Erythroblast (primary cell): ENCODE data around the gene CHIC2.

Experiments
- DNase-seq, 2 experiments: peaks; one replicate each; lab custom pipeline; 2025; lab: John Stamatoyannopoulos, UW
- GATA1 ChIP-seq: IDR thresholded peaks from 2 replicates; pipeline ENCODE4 v1.6.1; 2011; ENCODE audit warnings: low read depth, mild to moderate bottlenecking, control low read depth, low read length, moderate library complexity
- POLR2A ChIP-seq: IDR thresholded peaks from 2 replicates; pipeline ENCODE4 v1.6.1; 2011; ENCODE audit warnings: mild to moderate bottlenecking, low read length

CHIC2 gene

DNA sequence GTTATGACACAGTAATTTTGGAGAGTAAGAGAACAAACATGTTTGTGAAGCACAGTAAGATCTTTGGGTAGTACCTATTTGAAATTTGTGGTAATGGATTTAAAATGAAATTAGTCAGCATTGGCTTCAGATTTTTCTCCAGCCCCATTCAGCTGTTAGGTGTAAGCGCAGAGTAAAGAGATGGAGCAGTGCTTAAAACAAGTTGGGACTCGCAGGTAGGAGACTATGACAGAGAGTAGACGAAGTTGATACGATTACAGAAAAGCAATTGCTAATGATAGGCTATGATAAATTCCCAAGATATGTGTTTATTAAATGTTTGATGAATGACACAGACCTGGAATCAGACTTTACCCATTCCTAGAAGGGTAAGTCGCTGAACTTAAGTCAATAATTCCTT lies 72.6 kb downstream of the CHIC2 start:
- DNase-seq: no peak
- no peak for TF ChIP-seq POLR2A
- no peak for TF ChIP-seq GATA1

DNA sequence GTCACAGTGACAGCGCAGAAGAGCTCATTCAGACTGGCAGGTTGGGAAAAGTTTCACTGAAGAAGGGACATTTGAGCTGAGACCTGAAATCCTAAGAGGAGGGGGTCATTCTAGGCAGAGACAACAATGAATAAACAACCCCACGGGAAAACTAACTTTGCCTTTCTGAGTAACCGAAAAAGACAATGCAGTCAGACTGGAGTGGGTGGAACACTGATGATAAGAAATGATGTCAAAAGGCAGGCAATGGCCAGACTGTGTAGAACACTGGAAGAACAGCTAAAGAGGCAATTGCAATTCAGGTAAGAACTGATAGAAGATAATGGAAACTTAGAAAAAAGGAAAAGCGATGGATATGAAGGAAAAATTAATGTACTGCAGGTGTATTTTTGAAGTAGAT lies 73.8 kb downstream of the CHIC2 start:
- DNase-seq: no peak
- TF ChIP-seq GATA1 (no peak), POLR2A (no peak)

DNA sequence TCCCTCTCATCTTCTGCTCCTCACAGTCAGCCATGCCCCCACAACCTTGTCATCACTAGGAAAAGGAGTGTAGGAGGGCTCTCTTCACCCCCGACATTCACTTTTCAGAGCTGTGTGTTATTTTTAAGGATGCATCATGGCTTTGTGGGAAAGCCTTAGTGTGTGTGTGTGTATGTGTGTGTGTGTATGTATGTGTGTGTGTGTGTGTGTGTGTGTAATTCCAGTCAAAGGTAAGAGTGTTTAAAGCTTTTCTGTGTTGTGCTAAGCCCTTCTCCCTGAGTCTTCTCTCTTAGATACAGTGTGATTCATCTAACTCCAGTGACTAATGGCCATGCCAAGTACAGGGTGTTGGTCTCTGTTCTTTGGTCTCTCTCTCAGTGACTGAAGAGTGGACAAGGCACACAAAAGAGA lies 76.6 kb downstream of the CHIC2 start:
- no peak for DNase-seq
- no peak for TF ChIP-seq POLR2A
- no peak for TF ChIP-seq GATA1

DNA sequence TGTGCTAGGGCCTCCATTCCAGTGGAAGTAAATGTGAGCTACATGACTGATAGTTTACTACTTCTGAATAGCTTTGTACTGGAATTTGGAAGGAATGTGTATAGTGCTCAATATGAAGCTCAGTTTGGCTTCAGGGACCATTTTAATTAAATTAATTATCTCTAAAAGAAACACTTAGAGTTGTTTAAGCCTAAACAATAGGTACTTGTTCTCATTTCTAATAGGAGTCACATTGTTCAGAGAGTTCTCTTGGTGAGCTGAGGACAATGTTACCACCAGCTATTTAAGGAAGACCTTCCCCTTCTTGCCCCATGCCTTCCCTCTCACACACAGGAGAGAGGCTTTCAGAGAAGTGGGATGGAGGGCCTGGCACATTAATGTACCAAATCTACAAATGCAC lies 78.3 kb downstream of the CHIC2 start:
- no peak for TF ChIP-seq GATA1
- no peak for TF ChIP-seq POLR2A
- no peak for DNase-seq

DNA sequence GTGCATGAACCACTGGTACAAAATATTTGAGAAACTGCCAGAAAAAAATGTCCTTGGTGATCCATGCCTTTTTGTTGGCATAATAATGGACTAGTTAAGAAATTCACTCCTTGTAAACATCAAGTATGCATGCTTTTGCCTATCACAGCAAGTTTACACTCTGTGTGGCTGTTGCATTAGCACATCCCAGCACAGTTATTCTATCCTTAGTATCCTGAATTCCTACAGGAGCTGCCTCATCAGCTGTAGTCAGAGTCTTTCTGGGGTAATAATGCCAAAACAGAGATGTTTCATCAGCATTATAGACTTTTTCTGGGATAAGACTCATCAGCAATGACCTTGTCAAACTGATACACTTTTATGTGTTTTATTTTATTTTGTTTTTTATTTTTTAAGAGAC lies 82.8 kb downstream of the CHIC2 start:
- no peak for DNase-seq
- TF ChIP-seq GATA1: no peak
- TF ChIP-seq POLR2A: no peak

DNA sequence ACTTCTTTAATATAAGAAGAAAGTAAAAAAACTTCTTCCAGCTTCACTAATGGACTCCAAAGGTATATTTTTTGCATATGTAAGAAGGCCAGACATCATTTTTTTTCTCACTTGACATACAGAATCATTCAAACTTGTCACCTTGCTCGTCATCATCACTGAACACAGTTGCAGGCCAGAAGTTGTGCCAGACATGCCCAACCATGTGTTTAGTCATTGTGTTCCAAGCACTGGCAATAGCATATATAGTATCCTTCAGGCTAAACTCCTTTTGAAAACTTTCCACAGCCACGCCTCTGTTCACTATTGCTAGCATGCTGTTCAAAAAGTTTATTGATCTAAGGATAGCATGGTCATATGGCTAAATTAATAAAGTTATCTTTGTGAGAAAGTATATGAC lies 83.3 kb downstream of the CHIC2 start:
- TF ChIP-seq GATA1 (no peak), POLR2A (no peak)
- no peak for DNase-seq

DNA sequence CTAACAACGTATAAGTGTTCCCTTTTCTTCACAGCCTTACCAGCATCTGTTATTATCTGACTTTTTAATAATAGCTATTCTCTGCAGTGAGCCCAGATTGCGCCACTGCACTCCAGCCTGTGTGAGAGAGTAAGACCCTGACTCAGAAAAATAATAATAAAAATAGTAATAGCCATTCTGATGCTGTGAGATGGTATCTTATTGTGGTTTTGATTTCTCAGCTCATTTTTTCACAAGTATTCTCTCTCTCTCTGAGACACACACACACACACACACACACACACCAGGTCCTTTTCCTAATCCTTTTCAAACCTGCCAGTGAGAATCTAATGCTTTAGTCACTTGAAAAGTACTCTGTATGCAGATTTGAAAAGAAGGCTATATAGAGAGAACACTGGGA lies 89.8 kb downstream of the CHIC2 start:
- no peak for DNase-seq

DNA sequence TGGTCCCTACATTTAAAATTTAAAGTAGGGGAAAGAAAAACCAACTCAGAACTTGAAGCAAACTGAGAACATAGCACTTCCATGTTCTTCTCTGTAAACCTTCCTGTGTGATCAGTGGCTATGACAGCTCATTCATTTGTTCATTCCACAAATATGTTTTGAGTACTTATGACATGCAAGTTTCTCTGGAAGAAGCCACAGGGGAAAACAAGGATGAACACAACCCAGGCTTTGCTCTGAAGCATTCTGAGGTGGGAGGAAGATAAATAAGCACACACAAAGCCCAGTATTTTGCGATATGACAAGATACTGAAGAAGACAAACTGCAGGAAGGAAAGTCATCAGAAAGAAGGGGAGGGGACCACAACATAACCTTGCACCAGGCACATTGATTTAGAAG lies 96.4 kb downstream of the CHIC2 start:
- no peak for DNase-seq
- no peak for TF ChIP-seq GATA1
- no peak for TF ChIP-seq POLR2A

More for the DNA sequence above, 89.8 kb downstream of the CHIC2 start:
- TF ChIP-seq POLR2A (no peak), GATA1 (no peak)

DNA sequence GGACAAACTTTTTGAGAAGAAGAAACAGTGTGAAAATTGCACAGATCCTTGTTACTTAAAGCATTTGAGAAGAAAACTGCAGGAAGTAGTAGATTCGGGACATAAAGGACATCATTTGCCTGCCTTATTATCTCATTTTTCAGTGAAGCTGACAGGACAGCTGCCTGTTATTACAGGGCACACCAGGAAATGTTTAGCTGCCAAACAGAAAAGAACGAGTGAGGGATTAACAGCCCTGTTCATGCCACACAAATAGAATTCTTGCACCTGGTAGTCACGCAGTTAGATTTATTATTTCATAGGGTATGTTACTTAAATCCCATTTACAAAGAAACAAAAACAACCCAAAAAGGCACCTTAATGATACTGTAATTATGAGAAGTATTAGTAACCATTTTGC lies 100.6 kb downstream of the CHIC2 start:
- TF ChIP-seq GATA1 (no peak), POLR2A (no peak)
- no peak for DNase-seq

DNA sequence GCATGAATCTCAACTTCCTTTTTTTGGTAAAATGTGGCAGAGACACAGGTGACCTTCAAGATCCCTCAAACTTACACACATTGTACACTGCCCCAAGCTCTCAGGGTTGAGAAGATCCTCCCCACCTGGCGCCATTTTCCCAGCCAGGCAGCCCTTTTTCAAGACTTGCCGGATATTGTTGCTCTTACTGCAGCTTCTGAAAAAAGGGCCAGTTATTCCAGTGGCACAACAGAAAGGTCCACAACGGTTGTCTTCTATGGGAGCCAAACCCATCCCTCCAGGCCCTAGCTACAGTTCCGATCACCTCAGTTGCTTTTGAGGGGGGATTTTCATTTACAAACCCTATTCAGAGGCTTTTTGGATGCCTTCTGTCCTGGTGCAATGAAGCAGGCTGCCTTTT lies 101.1 kb downstream of the CHIC2 start:
- TF ChIP-seq GATA1 (no peak), POLR2A (no peak)
- no peak for DNase-seq

DNA sequence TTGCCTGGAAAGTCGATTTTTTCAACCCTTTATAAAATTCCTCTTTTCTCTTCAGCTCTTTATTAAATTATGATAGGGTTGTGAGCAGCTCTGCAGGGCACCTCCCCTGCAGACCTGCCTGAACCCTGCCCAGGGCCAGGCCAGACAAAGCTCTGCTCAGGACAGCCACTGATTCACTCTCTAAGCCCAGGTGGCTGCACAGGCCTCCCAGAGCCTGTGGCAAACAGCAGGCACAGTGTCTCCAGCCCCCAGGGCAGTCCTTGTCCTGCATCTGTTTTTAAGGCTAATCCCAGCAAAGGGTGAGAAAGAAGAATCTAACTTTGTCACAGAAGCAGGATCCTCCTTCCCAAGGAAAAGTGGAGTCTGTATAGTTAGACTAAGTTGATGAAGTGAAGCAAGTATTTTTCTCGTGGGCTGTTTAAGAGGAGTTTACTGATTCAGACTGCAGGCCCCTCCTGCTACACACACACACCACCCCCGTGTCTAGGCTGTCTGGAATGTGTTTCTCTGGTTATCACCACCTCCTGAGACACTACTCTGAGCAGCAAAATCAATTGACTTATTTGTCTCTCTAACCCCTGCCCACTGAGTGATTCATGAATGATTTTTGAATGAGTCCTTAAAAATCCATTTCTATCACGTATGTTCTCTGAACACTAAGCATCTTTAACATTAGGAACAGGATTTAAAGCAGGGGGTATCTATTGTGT lies 101.7 kb downstream of the CHIC2 start:
- DNase-seq: no peak

DNA sequence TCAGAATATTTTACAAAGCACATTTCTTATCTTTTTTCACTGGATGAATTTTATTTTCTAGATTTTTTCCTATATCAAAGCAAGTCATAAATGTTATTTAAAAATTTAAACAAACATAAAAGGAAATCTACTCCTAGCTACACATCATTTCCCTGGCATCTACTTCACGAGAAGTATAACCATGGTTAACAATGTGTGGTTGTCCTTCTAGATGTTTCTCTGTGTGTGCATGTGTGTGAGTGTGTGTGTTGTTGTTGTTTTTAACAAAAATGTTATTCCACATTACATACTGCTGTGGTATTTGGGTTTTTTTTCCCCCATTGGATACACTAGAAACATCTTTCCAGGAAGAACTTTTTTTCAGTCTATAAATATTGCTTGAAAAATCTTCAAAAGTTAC lies 103.1 kb downstream of the CHIC2 start:
- TF ChIP-seq GATA1: no peak
- no peak for TF ChIP-seq POLR2A
- no peak for DNase-seq

More for the DNA sequence above, 101.7 kb downstream of the CHIC2 start:
- TF ChIP-seq POLR2A: no peak

DNA sequence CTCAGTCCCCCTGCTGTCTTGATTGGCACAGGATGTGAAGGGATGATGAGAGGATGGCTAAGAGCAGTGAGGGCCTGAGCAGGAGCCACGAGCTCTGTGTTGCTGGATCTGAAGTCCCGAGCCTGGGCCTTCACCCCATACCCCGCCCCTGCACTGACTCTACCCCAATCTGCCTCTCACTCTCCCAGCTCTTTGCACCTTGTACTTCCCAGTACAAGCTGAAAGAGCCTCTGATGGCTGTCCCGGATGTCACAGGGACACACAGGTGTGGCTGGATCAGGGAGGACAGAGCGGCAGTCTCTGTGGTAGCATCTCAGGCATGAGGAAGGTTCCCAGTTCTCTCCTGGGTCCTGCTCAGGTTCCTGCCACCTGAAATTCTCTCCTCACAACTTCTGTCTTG lies 103.6 kb downstream of the CHIC2 start:
- no peak for DNase-seq
- TF ChIP-seq GATA1: no peak
- TF ChIP-seq POLR2A: no peak
